ENCODE results near the gene XPO6. TPM values are rescaled to one million over a fixed set of nuclear protein-coding genes. Genes with fewer than 3 reads are reported as not detected.

Gene XPO6
- polyA plus RNA-seq, 1 donor from 2014 or later: 104 TPM

- H3K4me2 ChIP-seq (ENCODE audit: low read length): no peak overlapping the region
- peaks cover 5% of the 10 kb centered on the region for H4K20me1 ChIP-seq (ENCODE audit: insufficient read depth)
- H3K9ac ChIP-seq (ENCODE audit: low read length): no peak overlapping the region
Observed at GRCh38 chr16:28187595-28188004, 24.2 kb downstream of the XPO6 start.

DNA sequence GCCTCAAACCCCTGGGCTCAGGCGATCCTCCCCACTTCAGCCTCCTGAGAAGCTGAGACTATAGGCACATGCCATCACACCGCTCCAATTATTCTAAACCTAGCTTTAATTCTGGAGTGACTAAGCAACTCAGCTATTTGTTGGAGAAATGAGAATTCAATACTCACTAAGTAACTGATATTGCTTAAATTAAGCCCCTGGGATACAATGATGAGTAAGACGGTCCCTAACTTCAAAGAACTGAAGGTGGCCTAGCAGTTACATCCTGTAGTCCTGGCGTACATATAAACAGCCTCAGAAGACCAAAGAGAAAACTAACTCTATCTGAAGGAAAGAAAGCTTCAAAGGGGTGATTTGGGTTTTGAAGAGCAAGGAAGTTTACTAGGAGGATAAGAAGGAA lies 25.0 kb downstream of the XPO6 start:
- no peaks in the 10 kb centered on the region for H3K27me3 ChIP-seq (ENCODE audit: insufficient read depth, low read depth, low read length)
- H3K27ac ChIP-seq (ENCODE audit: low read length): no peak overlapping the region
- no peak overlapping the region for H3K9ac ChIP-seq (ENCODE audit: low read length)
- H3K9me2 ChIP-seq (ENCODE audit: insufficient read depth, low read length): no peaks in the 10 kb centered on the region
- no peak overlapping the region for H3K4me2 ChIP-seq (ENCODE audit: low read length)
- peaks cover 5% of the 10 kb centered on the region for H4K20me1 ChIP-seq (ENCODE audit: insufficient read depth)
- TF ChIP-seq, protein P1, sequence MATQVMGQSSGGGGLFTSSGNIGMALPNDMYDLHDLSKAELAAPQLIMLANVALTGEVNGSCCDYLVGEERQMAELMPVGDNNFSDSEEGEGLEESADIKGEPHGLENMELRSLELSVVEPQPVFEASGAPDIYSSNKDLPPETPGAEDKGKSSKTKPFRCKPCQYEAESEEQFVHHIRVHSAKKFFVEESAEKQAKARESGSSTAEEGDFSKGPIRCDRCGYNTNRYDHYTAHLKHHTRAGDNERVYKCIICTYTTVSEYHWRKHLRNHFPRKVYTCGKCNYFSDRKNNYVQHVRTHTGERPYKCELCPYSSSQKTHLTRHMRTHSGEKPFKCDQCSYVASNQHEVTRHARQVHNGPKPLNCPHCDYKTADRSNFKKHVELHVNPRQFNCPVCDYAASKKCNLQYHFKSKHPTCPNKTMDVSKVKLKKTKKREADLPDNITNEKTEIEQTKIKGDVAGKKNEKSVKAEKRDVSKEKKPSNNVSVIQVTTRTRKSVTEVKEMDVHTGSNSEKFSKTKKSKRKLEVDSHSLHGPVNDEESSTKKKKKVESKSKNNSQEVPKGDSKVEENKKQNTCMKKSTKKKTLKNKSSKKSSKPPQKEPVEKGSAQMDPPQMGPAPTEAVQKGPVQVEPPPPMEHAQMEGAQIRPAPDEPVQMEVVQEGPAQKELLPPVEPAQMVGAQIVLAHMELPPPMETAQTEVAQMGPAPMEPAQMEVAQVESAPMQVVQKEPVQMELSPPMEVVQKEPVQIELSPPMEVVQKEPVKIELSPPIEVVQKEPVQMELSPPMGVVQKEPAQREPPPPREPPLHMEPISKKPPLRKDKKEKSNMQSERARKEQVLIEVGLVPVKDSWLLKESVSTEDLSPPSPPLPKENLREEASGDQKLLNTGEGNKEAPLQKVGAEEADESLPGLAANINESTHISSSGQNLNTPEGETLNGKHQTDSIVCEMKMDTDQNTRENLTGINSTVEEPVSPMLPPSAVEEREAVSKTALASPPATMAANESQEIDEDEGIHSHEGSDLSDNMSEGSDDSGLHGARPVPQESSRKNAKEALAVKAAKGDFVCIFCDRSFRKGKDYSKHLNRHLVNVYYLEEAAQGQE (IDR thresholded peaks at IDR 0.05; ENCODE audit: borderline replicate concordance): no peak
- no peak for TF ChIP-seq POLR2AphosphoS5 (IDR thresholded peaks at IDR 0.05)
- no peak for TF ChIP-seq CTCF (IDR thresholded peaks at IDR 0.05; ENCODE audit: poor library complexity, severe bottlenecking)
- no peak for TF ChIP-seq MXI1 (conservative IDR thresholded peaks at IDR 0.05; ENCODE audit: poor library complexity, severe bottlenecking)
- TF ChIP-seq SMC3 (conservative IDR thresholded peaks at IDR 0.05; ENCODE audit: poor library complexity): no peak
- H3K79me2 ChIP-seq (replicated peaks; ENCODE audit: insufficient read depth, low read length): peaks cover 61% of the 10 kb centered on the region
- no peaks in the 10 kb centered on the region for H3F3A ChIP-seq (ENCODE audit: insufficient read depth, low read length, poor library complexity, severe bottlenecking)
- no peaks in the 10 kb centered on the region for H3K9me3 ChIP-seq (ENCODE audit: low read length)
- no peaks in the 10 kb centered on the region for H3K36me3 ChIP-seq (ENCODE audit: insufficient read depth, low read length)
- H2AFZ ChIP-seq (ENCODE audit: low read depth, low read length): no peak overlapping the region
- no peak overlapping the region for H3K4me3 ChIP-seq (ENCODE audit: low read length)

More at GRCh38 chr16:28187595-28188004, 24.2 kb downstream of the XPO6 start:
- H3K36me3 ChIP-seq (ENCODE audit: insufficient read depth, low read length): no peaks in the 10 kb centered on the region
- H3K27ac ChIP-seq (ENCODE audit: low read length): no peak overlapping the region
- H3K9me3 ChIP-seq (ENCODE audit: low read length): no peaks in the 10 kb centered on the region
- no peaks in the 10 kb centered on the region for H3K27me3 ChIP-seq (ENCODE audit: insufficient read depth, low read depth, low read length)
- no peak for TF ChIP-seq RAD21 (conservative IDR thresholded peaks at IDR 0.05)
- no peak for TF ChIP-seq MXI1 (conservative IDR thresholded peaks at IDR 0.05; ENCODE audit: poor library complexity, severe bottlenecking)
- no peak for TF ChIP-seq SMC3 (conservative IDR thresholded peaks at IDR 0.05; ENCODE audit: poor library complexity)
- no peak for TF ChIP-seq EZH2 (IDR thresholded peaks at IDR 0.05; ENCODE audit: borderline replicate concordance, insufficient read depth, low read length, poor library complexity, severe bottlenecking)
- TF ChIP-seq CTCF (IDR thresholded peaks at IDR 0.05; ENCODE audit: poor library complexity, severe bottlenecking): no peak
- no peak for TF ChIP-seq TAF1 (IDR thresholded peaks at IDR 0.05; ENCODE audit: low read depth)
- TF ChIP-seq, protein P1 (IDR thresholded peaks at IDR 0.05; ENCODE audit: borderline replicate concordance): no peak
- no peak for TF ChIP-seq POLR2AphosphoS5 (IDR thresholded peaks at IDR 0.05)
- TF ChIP-seq EP300 (conservative IDR thresholded peaks at IDR 0.05; ENCODE audit: poor library complexity, severe bottlenecking): no peak
- peaks cover 65% of the 10 kb centered on the region for H3K79me2 ChIP-seq (replicated peaks; ENCODE audit: insufficient read depth, low read length)
- H3F3A ChIP-seq (ENCODE audit: insufficient read depth, low read length, poor library complexity, severe bottlenecking): no peaks in the 10 kb centered on the region
- H3K4me3 ChIP-seq (ENCODE audit: low read length): no peak overlapping the region
- H3K9me2 ChIP-seq (ENCODE audit: insufficient read depth, low read length): no peaks in the 10 kb centered on the region
- no peak overlapping the region for H2AFZ ChIP-seq (ENCODE audit: low read depth, low read length)
